ENCODE data around the gene SGSM2.
A peak's percentile ranks its signal among the peaks of the same experiment; 100 is the strongest.

SGSM2 gene

DNA sequence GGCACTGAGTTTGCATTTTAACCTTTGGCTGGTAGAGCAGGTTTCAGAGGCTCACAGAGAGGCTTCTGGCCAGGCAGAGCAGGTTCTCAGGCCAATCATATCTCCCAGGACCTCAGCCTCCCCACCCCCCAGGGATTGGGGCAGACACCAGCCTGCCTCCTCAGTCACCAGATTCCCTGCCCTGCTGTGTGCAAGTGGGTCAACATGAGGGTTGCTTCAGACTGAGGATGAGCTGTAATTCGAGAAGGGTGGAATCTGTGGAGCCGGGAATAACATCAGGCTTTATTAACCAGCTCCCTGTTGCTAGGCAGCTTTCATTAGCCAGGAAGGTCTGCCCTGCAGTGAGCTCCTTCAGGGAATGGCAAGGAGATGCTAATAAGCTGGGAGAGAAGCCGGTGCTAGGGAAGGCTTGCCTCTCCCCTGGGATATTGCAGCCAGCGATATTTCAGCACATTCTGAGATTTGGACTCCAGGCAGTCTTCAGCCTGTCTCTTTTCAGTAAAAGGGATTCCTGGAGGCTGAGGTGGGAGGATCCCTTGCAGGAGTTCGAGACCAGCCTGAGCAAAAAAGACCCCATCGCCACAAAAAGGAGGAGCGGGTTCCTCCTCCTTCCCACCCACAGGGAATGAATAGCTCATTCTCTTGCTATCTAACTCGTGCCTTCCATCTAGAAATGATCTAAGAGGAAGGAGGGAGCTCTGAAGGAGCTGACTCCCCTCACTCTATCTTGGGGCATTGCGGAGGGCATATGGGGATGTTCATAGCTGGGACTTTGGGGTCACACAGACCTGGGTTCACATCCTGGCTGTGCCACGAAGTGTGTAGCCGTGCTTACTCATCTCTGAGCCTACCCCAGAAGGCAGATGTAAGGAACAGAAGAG lies 10.7 kb downstream of the SGSM2 start:
- TF ChIP-seq, protein P1, sequence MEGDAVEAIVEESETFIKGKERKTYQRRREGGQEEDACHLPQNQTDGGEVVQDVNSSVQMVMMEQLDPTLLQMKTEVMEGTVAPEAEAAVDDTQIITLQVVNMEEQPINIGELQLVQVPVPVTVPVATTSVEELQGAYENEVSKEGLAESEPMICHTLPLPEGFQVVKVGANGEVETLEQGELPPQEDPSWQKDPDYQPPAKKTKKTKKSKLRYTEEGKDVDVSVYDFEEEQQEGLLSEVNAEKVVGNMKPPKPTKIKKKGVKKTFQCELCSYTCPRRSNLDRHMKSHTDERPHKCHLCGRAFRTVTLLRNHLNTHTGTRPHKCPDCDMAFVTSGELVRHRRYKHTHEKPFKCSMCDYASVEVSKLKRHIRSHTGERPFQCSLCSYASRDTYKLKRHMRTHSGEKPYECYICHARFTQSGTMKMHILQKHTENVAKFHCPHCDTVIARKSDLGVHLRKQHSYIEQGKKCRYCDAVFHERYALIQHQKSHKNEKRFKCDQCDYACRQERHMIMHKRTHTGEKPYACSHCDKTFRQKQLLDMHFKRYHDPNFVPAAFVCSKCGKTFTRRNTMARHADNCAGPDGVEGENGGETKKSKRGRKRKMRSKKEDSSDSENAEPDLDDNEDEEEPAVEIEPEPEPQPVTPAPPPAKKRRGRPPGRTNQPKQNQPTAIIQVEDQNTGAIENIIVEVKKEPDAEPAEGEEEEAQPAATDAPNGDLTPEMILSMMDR (IDR thresholded peaks at IDR 0.05; ENCODE audit: low read depth, low read length, missing control alignments) = no peak
- DNase-seq (ENCODE audit: extremely low read depth, low read depth) = peak; percentile 93

DNA sequence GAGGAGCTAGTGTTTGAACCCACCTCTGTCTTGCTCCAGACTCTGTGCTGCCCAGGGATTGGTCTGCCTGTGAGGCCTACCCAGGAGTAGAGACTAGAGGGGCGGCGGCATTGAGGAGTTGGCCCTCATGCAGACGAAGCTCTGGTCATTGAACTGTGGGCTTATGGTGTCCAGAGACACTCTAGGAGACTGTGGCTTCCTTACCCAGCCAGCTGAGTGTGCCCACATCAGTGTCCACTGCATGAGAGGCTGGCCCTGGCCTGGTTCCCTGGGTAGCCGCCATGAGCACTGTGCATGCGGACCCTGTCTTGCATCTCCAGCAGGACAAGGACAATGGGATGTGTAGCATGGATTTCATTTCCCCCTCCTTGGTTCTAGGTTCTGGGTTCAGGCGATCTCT lies 14.0 kb downstream of the SGSM2 start:
- TF ChIP-seq, protein P1 (IDR thresholded peaks at IDR 0.05; ENCODE audit: low read depth, low read length, missing control alignments) = no peak
- no peak overlapping the region for H3K4me3 ChIP-seq (replicated peaks; ENCODE audit: low read depth, low read length)
- no peak for DNase-seq (ENCODE audit: extremely low read depth, low read depth)

More for the DNA sequence above, 10.7 kb downstream of the SGSM2 start:
- H3K4me3 ChIP-seq (replicated peaks; ENCODE audit: low read depth, low read length) = no peak overlapping the region

DNA sequence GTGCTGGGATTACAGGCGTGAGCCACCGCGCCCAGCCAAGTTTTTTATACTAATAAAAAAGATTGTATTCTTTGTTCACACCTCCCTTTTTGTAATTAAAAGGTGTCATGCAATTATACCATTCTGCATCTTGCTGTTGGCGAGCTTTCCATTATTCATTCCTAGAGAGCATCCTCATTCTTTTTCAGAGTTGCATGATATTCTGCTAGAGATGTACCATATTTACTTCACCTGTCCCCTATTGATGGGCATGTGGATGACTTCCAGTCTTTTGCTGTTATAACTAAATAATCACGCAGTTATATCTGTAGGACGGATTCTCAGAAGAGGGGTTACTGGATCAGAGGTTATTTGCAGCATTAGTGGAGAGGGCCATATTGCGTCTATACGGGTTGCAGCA lies 17.0 kb downstream of the SGSM2 start:
- no peak for DNase-seq (ENCODE audit: extremely low read depth, low read depth)

DNA sequence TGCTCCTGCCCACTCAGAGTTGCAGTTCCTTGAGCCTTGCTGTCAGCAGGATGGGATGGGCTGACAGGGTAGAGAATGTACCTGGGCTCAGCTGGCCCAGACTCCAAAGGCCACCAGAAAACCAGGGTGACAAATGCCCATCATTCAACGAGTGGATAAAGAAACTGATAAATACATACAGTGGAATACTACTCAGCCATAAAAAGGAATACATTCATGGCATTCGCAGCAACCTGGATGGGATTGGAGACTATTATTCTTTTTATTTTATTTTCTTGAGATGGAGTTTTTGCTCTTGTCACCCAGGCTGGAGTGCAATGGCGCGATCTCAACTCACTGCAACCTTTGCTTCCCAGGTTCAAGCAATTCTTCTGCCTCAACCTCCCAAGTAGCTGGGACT lies 19.9 kb downstream of the SGSM2 start:
- no peak overlapping the region for H3K4me3 ChIP-seq (replicated peaks; ENCODE audit: low read depth, low read length)
- TF ChIP-seq, protein P1 (IDR thresholded peaks at IDR 0.05; ENCODE audit: low read depth, low read length, missing control alignments) = no peak
- no peak for DNase-seq (ENCODE audit: extremely low read depth, low read depth)

More for the DNA sequence above, 17.0 kb downstream of the SGSM2 start:
- H3K4me3 ChIP-seq (replicated peaks; ENCODE audit: low read depth, low read length) = no peak overlapping the region
- TF ChIP-seq, protein P1 (IDR thresholded peaks at IDR 0.05; ENCODE audit: low read depth, low read length, missing control alignments) = no peak

DNA sequence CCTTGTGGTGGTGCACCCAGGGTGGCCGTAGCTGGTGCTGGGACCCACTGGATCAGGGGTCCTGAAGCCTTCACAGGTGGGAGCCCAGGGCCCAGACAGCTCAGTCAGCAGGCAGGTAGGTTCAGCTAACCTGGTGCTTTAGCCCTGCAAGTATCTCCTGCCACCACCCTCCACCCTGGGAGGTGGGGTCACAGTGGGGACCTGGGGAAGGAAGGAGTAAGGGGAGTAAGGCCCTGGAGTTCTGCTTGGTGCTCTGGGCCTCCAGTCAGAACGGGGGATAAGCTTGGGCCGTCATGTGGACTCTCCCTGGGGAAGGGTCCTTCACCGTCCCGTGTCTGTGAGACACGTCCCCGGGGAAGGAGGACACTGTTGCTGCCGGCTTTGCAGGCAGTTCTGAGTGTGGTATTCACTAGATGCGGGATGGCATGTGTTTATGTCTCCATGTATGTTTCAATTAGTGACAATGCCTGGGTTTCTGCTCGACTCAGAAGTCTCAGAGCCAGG lies 20.7 kb downstream of the SGSM2 start:
- H3K4me3 ChIP-seq (replicated peaks; ENCODE audit: low read depth, low read length) = no peak overlapping the region
- DNase-seq (ENCODE audit: extremely low read depth, low read depth) = no peak
- TF ChIP-seq, protein P1 (IDR thresholded peaks at IDR 0.05; ENCODE audit: low read depth, low read length, missing control alignments) = no peak

DNA sequence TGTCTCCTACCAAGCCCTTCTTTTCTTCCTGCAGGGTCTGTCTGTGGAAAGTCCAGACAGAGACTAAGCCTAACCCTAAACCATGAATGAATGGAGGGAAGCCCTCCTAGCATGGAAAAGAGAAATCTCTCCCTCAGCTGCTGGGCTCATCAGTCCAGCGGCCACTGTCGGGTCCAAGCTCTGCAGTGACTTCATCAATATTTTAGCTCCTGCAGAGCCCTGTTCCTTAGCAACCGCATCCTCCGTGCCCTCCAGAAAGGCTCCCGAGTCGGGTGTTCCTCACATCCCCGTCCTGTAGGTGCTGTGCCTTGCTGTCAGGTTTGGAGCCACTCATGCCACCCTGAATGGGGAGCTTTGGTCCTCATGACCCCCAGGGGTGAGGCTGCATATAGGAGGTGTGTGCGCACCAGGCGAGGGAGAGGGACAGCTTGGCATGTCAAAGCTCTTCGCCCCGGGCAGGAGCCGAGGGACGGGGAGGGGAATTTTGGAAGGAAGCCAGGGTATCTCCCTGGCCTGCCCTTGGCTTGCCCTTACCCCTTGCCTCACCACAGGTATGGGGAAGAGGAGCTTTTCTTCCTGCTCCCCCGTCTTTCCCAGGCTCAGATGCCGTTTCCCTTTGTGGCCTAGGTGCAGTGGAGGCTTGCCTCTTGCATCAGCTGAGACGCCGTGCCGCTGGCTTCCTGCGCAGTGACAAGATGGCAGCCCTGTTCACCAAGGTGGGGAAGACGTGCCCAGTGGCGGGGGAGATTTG lies 23.9 kb downstream of the SGSM2 start:
- DNase-seq (ENCODE audit: extremely low read depth, low read depth) = no peak
- H3K4me3 ChIP-seq (replicated peaks; ENCODE audit: low read depth, low read length) = no peak overlapping the region
- TF ChIP-seq, protein P1 (IDR thresholded peaks at IDR 0.05; ENCODE audit: low read depth, low read length, missing control alignments) = no peak
